Ascending aorta (tissue), 2 donors: ENCODE results near the gene GCDH. TPM values are rescaled to one million over a fixed set of nuclear protein-coding genes. Genes with fewer than 3 reads are reported as not detected.

Source experiments
- DNase-seq, 2 donors: peaks; one replicate each; pipeline ENCODE4 v3.0.0-alpha.2; 2019; ENCODE audit warnings: low spot score in 2 of 2
- H3K27ac ChIP-seq, 2 donors: fragments of 200-600 bp; sonication (generic); one replicate each; pipeline ENCODE4 v1.5.1; 2016 to 2017; ENCODE audit warnings: mild to moderate bottlenecking in 1 of 2
- H3K27me3 ChIP-seq: fragments of 200-600 bp; sonication (generic); one replicate; pipeline ENCODE4 v1.5.1; 2017
- H3K36me3 ChIP-seq, 2 donors: fragments of 200-600 bp; sonication (generic); one replicate each; pipeline ENCODE4 v1.5.1; 2016
- H3K4me1 ChIP-seq, 2 donors: fragments of 200-600 bp; sonication (generic); one replicate each; pipeline ENCODE4 v1.5.1; 2016 to 2017; ENCODE audit warnings: mild to moderate bottlenecking in 1 of 2
- H3K4me3 ChIP-seq, 2 donors: fragments of 200-600 bp; sonication (generic); one replicate each; pipeline ENCODE4 v1.5.1; 2016 to 2017; ENCODE audit warnings: mild to moderate bottlenecking in 1 of 2
- H3K9me3 ChIP-seq, 2 donors: fragments of 200-600 bp; sonication (generic); one replicate each; pipeline ENCODE4 v1.5.1; 2016
- CTCF ChIP-seq, 3 experiments: fragments of 200-600 bp in 2 of 3; fragments of 450-650 bp in 1 of 3; sonication (generic) in 2 of 3; IDR thresholded peaks; one replicate each; pipeline ENCODE4 v1.5.1; 2016 to 2019; ENCODE audit warnings: antibody characterized with exemption in 3 of 3, mild to moderate bottlenecking in 1 of 3, moderate library complexity in 1 of 3
- intact Hi-C: fragments of 100-400 bp; cut with DNase I; formaldehyde crosslinking; loops from one replicate; pipeline ENCODE4 v1.15.1; 2023
- total RNA-seq: library from RNA; depleted of rRNA; stranded (reverse); fragments of >200 nt; gene quantifications from one replicate; pipeline ENCODE4 v1.1.0, GENCODE V29; 2016

The GCDH gene
- total RNA-seq, 1 donor from 2014 or later = 20.6 TPM

DNA sequence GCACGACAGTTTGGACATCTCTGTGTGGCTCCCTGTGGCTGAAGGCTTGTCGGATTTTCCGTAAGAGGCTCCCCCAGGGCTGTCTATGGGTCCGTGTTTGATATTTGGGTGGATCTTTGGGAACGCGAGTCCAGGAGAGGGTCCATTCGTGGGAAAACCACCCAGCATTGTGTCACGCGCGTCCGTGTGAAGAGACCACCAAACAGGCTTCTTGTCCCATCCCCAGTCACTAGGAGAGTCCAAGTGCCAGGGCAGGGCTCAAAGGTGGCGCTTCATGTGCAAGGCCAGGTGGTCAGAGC is 6.4 kb upstream of the GCDH start:
- H3K9me3 ChIP-seq = no peaks in the 10 kb centered on the region
- no peaks in the 10 kb centered on the region for H3K36me3 ChIP-seq
- no peak for TF ChIP-seq CTCF (IDR thresholded peaks at IDR 0.05)
- no peak overlapping the region for H3K27ac ChIP-seq
- peak overlapping the region in 1 of 2 donors; percentile 31 for H3K4me3 ChIP-seq
- H3K27me3 ChIP-seq = peaks cover 13% of the 10 kb centered on the region
- peaks cover 3 to 18% of the 10 kb centered on the region in 2 donors for H3K4me1 ChIP-seq
- no peak for DNase-seq
- intact Hi-C loops = no loop called here

DNA sequence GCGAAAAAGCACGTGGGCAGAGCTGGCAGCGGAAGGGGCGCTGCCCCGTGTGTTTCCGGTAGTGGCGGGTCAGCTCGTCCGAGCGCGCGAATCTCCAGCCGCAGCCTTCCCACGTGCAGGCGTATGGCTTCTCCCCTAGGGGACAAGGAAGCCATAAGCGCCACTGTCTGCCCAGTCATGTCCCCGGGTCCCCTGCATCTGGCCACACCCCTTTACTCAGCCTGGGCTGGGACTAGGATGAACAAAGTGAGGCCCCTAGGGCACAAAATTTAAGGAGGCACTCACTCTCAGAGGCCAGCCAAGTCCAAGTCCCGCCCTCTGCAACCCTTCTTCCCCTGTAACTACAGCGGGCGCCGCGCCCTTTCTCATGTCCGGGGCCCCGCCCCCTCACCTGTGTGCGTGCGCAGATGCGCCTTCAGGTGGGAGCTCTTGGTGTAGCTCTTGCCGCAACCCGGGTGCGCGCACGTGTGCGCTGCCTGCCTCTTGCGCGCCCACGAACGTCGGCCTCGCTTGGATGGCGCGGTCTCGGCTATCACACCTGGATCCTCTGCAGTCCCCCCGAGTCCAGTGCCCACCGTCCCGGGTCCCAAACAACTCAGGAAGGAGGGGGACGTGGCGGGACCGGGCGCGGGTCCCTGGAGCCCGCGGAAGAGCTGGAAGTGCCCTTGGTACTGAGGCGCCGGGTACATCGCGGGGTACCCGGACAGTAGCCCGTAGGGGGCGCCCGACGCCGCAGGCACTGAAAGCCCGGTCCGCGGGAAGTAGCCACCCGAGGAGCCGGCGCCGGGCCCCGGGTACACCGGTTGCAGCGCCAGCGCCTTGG is 5.8 kb upstream of the GCDH start:
- H3K4me3 ChIP-seq = peak overlapping the region; percentile 31 to 54
- H3K27me3 ChIP-seq = peaks cover 13% of the 10 kb centered on the region
- TF ChIP-seq CTCF (IDR thresholded peaks at IDR 0.05) = peak; percentile 39 to 57 (median 44)
- peaks cover 3 to 18% of the 10 kb centered on the region in 2 donors for H3K4me1 ChIP-seq
- peak in 1 of 2 donors; percentile 71 for DNase-seq
- no peaks in the 10 kb centered on the region for H3K36me3 ChIP-seq
- intact Hi-C loops = no loop called here
- no peak overlapping the region for H3K27ac ChIP-seq
- no peaks in the 10 kb centered on the region for H3K9me3 ChIP-seq

DNA sequence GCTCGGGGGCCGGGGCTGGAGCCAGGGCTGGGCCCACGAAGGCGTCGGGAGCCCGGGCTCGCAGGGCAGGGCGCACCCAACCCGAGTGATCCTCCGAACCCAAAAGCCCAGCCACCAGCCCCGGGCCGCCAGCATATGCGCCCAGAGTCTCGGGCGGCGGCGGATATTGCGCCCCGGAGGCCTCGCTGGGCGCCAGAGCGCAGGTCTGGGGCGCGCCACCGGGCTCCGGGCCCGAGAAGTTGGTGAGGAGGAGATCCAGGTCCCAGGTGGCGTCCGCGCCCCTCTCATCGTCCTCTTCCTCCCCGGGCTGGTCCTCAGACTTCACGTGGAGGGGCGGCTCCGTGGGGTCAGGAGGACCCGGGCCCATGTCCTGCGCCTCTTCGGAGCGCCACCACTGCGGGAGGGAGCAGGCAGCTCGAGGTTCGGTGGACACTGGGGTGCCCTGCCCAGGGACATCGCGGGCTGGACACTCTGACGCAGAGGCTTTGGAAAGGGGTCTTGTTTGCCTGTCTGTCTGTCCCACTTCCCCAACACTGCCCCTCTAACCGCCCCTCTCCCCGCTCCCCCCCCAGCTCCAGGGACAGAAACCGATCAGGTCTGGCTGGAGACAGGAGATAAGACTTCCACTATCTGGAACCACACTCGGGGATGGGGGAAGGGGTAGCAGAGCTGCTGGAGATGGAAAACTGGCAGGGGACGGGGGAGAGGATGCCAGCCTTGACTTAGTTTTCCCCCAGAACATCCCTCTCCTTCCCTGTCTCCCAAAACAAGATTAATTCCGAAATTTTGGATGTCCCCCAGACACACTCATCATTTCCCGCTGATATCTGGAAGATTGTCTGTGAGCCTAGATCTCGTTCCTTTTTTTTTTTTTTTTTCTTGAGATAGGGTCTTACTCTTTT is 5.0 kb upstream of the GCDH start:
- H3K4me3 ChIP-seq = peak overlapping the region; percentile 31 to 54
- intact Hi-C loops = no loop called here

DNA sequence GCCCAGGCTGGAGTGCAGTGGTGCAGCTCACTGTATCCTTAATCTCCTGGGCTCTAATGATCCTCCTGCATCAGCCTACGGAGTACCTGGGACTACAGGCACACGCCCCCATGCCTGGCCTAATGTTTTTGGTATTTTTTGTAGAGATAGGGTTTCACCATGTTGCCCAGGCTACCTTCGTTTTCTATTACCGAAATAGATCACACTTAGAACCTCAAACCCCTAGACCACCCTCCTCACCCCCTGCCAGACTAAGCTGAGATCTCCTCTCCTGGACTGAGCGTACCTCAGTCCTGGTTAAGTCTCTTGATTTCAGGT is 4.3 kb upstream of the GCDH start:
- peaks cover 6 to 19% of the 10 kb centered on the region in 2 donors for H3K4me1 ChIP-seq
- H3K27me3 ChIP-seq = peaks cover 13% of the 10 kb centered on the region
- intact Hi-C loops = no loop called here
- H3K27ac ChIP-seq = no peak overlapping the region
- no peak overlapping the region for H3K4me3 ChIP-seq
- no peak for DNase-seq
- H3K9me3 ChIP-seq = no peaks in the 10 kb centered on the region
- no peaks in the 10 kb centered on the region for H3K36me3 ChIP-seq
- no peak for TF ChIP-seq CTCF (IDR thresholded peaks at IDR 0.05)

More for the DNA sequence above, 5.0 kb upstream of the GCDH start:
- Histone ChIP-seq H3K27me3 (peaks cover 13% of the 10 kb centered on the region), H3K4me1 (peaks cover 3 to 17% of the 10 kb centered on the region in 2 donors), H3K27ac (no peak overlapping the region), H3K36me3 (no peaks in the 10 kb centered on the region), H3K9me3 (no peaks in the 10 kb centered on the region)
- DNase-seq = no peak
- no peak for TF ChIP-seq CTCF (IDR thresholded peaks at IDR 0.05)

GRCh38 chr19:12886969-12887747 is 3.8 kb upstream of the GCDH start, which contains the start of gene KLF1:
TSS of gene KLF1 (minus strand) at chr19:12887201. CDS start at chr19:12887140, 61 bp downstream.
- no peak for DNase-seq
- no peak for TF ChIP-seq CTCF (IDR thresholded peaks at IDR 0.05)
- Histone ChIP-seq H3K27ac (no peak within 1 kb of the TSS), H3K36me3 (no peaks in the 10 kb centered on the region), H3K4me1 (peaks cover 10 to 21% of the 10 kb centered on the region in 2 donors), H3K9me3 (no peaks in the 10 kb centered on the region), H3K27me3 (peaks cover 13% of the 10 kb centered on the region), H3K4me3 (peak within 1 kb of the TSS; percentile 31 to 54)
- intact Hi-C loops = no loop called here
